H9 (cell line): Measurements from ENCODE around the gene SLC6A8. TPM values are rescaled to one million over a fixed set of nuclear protein-coding genes. Genes with fewer than 3 reads are reported as not detected.

Experiments
- DNase-seq: peaks from one replicate; pipeline ENCODE4 v3.0.0-alpha.2; 2017
- H2AFZ ChIP-seq: one replicate; pipeline ENCODE4 v1.6.1; 2013; ENCODE audit warnings: mild to moderate bottlenecking, low read length, control low read depth, moderate library complexity
- H2AK5ac ChIP-seq: 2 replicates; pipeline ENCODE4 v1.6.1; 2013; ENCODE audit warnings: low read length, control low read depth, mixed read lengths; ENCODE audit not compliant: insufficient read length
- H2BK120ac ChIP-seq: one replicate; pipeline ENCODE4 v1.6.1; 2013; ENCODE audit warnings: low read depth, mild to moderate bottlenecking, low read length, control low read depth, inconsistent platforms; ENCODE audit not compliant: poor library complexity, severe bottlenecking
- H2BK12ac ChIP-seq: 2 replicates; pipeline ENCODE4 v1.6.1; 2013; ENCODE audit warnings: low read length, control low read depth, mixed read lengths, low read depth; ENCODE audit not compliant: insufficient read length
- H2BK15ac ChIP-seq: 2 replicates; pipeline ENCODE4 v1.6.1; 2013; ENCODE audit warnings: low read depth, low read length, control low read depth
- H2BK20ac ChIP-seq: one replicate; pipeline ENCODE4 v1.6.1; 2013; ENCODE audit warnings: low read depth, mild to moderate bottlenecking, low read length, control low read depth, inconsistent platforms; ENCODE audit not compliant: poor library complexity, severe bottlenecking
- H2BK5ac ChIP-seq: 2 replicates; pipeline ENCODE4 v1.6.1; 2013; ENCODE audit warnings: low read length, control low read depth, mixed read lengths; ENCODE audit not compliant: insufficient read length
- H3K14ac ChIP-seq: 2 replicates; pipeline ENCODE4 v1.6.1; 2013; ENCODE audit warnings: low read length, control low read depth; ENCODE audit not compliant: insufficient read depth
- H3K18ac ChIP-seq: 2 replicates; pipeline ENCODE4 v1.6.1; 2013; ENCODE audit warnings: low read depth, mild to moderate bottlenecking, mixed read lengths, low read length, control low read depth; ENCODE audit not compliant: insufficient read length
- H3K23ac ChIP-seq: 2 replicates; pipeline ENCODE4 v1.6.1; 2013; ENCODE audit warnings: low read length, control low read depth, mixed read lengths, low read depth; ENCODE audit not compliant: insufficient read length
- H3K23me2 ChIP-seq: 2 replicates; pipeline ENCODE4 v1.6.1; 2013; ENCODE audit warnings: low read depth, mild to moderate bottlenecking, mixed read lengths, low read length, control low read depth; ENCODE audit not compliant: insufficient read length, poor library complexity, severe bottlenecking
- H3K27ac ChIP-seq: 2 replicates; pipeline ENCODE4 v1.5.1; 2013; ENCODE audit warnings: low read length, control low read depth, mixed read lengths, low read depth; ENCODE audit not compliant: insufficient read length
- H3K27me3 ChIP-seq: 2 replicates; pipeline ENCODE4 v1.6.1; 2013; ENCODE audit warnings: low read length, control low read depth, inconsistent platforms; ENCODE audit not compliant: insufficient read depth
- H3K4ac ChIP-seq: 2 replicates; pipeline ENCODE4 v1.6.1; 2013; ENCODE audit warnings: low read depth, mild to moderate bottlenecking, control low read depth, inconsistent platforms, low read length, moderate library complexity
- H3K4me1 ChIP-seq: 2 replicates; pipeline ENCODE4 v1.6.1; 2013; ENCODE audit warnings: low read length, control low read depth, inconsistent platforms; ENCODE audit not compliant: insufficient read depth
- H3K4me2 ChIP-seq: 2 replicates; pipeline ENCODE4 v1.6.1; 2013; ENCODE audit warnings: low read length, control low read depth, mixed read lengths; ENCODE audit not compliant: insufficient read length, insufficient read depth
- H3K56ac ChIP-seq: 2 replicates; pipeline ENCODE4 v1.6.1; 2013; ENCODE audit warnings: low read depth, mild to moderate bottlenecking, mixed read lengths, low read length, control low read depth; ENCODE audit not compliant: insufficient read length
- H3K79me1 ChIP-seq: 2 replicates; pipeline ENCODE4 v1.6.1; 2013; ENCODE audit warnings: low read depth, mild to moderate bottlenecking, moderate library complexity, low read length, control low read depth, inconsistent platforms; ENCODE audit not compliant: insufficient read depth, poor library complexity, severe bottlenecking
- H3K79me2 ChIP-seq: 2 replicates; pipeline ENCODE4 v1.6.1; 2013; ENCODE audit warnings: low read length, control low read depth, inconsistent platforms; ENCODE audit not compliant: insufficient read depth
- H3K9ac ChIP-seq: 2 replicates; pipeline ENCODE4 v1.6.1; 2013; ENCODE audit warnings: low read length, control low read depth, mixed read lengths; ENCODE audit not compliant: insufficient read length; ENCODE audit errors: extremely low read depth
- H3K9me3 ChIP-seq: one replicate; pipeline ENCODE4 v1.6.1; 2013; ENCODE audit warnings: low read depth, low read length, inconsistent platforms; ENCODE audit not compliant: control insufficient read depth
- H3T11ph ChIP-seq: one replicate; pipeline ENCODE4 v1.6.1; 2013; ENCODE audit warnings: mild to moderate bottlenecking, low read length, control low read depth, inconsistent platforms
- H4K20me1 ChIP-seq: one replicate; pipeline ENCODE4 v1.6.1; 2013; ENCODE audit not compliant: control insufficient read depth, insufficient read length, insufficient read depth
- H4K5ac ChIP-seq: 2 replicates; pipeline ENCODE4 v1.6.1; 2013; ENCODE audit warnings: low read depth, mild to moderate bottlenecking, mixed read lengths, low read length, control low read depth; ENCODE audit not compliant: insufficient read length
- H4K8ac ChIP-seq: replicated peaks from 2 replicates; pipeline ENCODE4 v1.6.1; 2013; ENCODE audit warnings: low read length, control low read depth, mixed read lengths, low read depth; ENCODE audit not compliant: insufficient read length
- H4K91ac ChIP-seq: 2 replicates; pipeline ENCODE4 v1.6.1; 2013; ENCODE audit warnings: low read depth, mild to moderate bottlenecking, moderate library complexity, mixed read lengths, low read length, control low read depth; ENCODE audit not compliant: insufficient read length
- H3K27ac Mint-ChIP-seq, 3 experiments: 2 replicates in 2 of 3; 3 replicates in 1 of 3; pipeline ENCODE4 v1.8.0; 2020 to 2021; ENCODE audit warnings: mixed read lengths in 3 of 3, mild to moderate bottlenecking in 1 of 3, moderate library complexity in 1 of 3
- H3K27me3 Mint-ChIP-seq: 2 replicates; pipeline ENCODE4 v1.8.0; 2021; ENCODE audit warnings: low read depth, mild to moderate bottlenecking, moderate library complexity, mixed read lengths
- H3K36me3 Mint-ChIP-seq, 3 experiments: 2 replicates in 2 of 3; 3 replicates in 1 of 3; pipeline ENCODE4 v1.8.0; 2020 to 2021; ENCODE audit warnings: low read depth in 3 of 3, mixed read lengths in 3 of 3; ENCODE audit not compliant: insufficient read depth in 1 of 3
- H3K4me1 Mint-ChIP-seq, 2 experiments: 2 replicates each; pipeline ENCODE4 v1.8.0; 2020; ENCODE audit warnings: mixed read lengths in 2 of 2
- H3K4me3 Mint-ChIP-seq, 2 experiments: 2 replicates in 1 of 2; 3 replicates in 1 of 2; pipeline ENCODE4 v1.8.0; 2020 to 2021; ENCODE audit warnings: mild to moderate bottlenecking in 2 of 2, mixed read lengths in 2 of 2, moderate library complexity in 1 of 2
- H3K9me3 Mint-ChIP-seq, 2 experiments: 2 replicates in 1 of 2; 3 replicates in 1 of 2; pipeline ENCODE4 v1.8.0; 2020; ENCODE audit warnings: mild to moderate bottlenecking in 2 of 2, mixed read lengths in 2 of 2, moderate library complexity in 1 of 2
- WGBS: extraction: QIAGEN DNeasy Blood & Tissue Kit; methylation state at CpG from one replicate; pipeline ENCODE4 v1.1.7; 2013; ENCODE audit warnings: missing lambda C conversion rate, low lambda C conversion rate, mixed read lengths; ENCODE audit not compliant: insufficient read length; ENCODE audit errors: extremely low coverage; 5-methylcytosine and 5-hydroxymethylcytosine counted together
- total RNA-seq: library from RNA; stranded (reverse); gene quantifications from 2 replicates; pipeline ENCODE4 v1.2.1, GENCODE V29; 2021
- TF ChIP-seq, protein P1 (sequence below): fragments of 200-600 bp; sonication (generic); conservative IDR thresholded peaks from 3 replicates; pipeline ENCODE4 v1.8.0; 2021; ENCODE audit warnings: antibody characterized with exemption, mild to moderate bottlenecking

Gene SLC6A8
- total RNA-seq, 1 experiment from 2014 or later, result 229 TPM

DNA sequence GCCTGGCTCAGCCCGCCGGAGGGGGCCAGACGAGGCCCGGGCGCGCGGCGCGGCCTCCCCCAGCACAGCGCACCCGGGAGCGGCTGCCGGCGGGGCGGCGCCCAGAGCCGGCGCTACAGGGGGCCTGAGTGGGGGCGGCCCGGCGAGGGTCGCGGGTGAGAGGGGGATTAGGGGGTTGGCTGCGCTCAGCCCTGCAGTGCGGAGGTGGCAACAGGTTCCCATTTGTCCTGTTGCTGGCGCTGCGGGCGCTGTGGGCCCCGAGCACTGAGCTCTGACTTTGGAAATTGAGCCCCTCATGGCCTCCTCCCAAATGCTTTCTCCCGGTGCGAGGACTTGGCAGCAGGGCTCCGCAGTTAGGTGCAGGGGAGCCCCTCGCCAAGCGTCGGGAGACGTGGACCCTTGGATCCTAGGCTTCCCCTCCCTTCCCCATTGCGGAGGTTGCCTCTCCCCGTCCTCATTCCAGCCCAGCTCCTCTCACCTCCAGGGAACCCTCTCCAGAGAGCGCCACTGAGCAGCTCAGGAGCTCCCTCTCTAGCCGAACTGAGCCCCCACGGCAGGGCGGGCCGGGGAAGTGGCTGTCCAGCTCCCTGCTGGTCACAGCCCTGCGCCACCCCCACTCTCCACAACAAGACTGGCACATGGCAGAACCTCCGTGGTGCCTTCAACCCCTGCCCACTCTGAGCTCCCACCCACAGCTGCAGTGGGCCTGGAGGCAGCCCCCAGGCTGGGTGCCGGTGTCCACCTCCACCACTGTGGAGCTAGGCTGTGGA is 43.2 kb upstream of the SLC6A8 start:
- Histone ChIP-seq H4K5ac (no peak overlapping the region), H4K20me1 (no peaks in the 10 kb centered on the region), H2BK12ac (no peak overlapping the region), H3K4me2 (peak overlapping the region; percentile 39), H3K18ac (no peak overlapping the region), H3K23me2 (peaks cover 11% of the 10 kb centered on the region), H3K23ac (no peak overlapping the region), H3K56ac (no peak overlapping the region), H4K8ac (no peak overlapping the region), H2AFZ (no peak overlapping the region), H2BK15ac (no peak overlapping the region), H3K14ac (no peak overlapping the region), H3K4ac (no peak overlapping the region), H2BK120ac (no peak overlapping the region), H3K9me3 (peaks cover 37% of the 10 kb centered on the region), H3K79me2 (no peaks in the 10 kb centered on the region), H3K79me1 (no peaks in the 10 kb centered on the region), H2BK20ac (no peak overlapping the region), H3K4me1 (no peaks in the 10 kb centered on the region; the same call in 1 of the 2 replicates), H2AK5ac (no peak overlapping the region), H2BK5ac (no peak overlapping the region), H3T11ph (no peak overlapping the region), H3K27me3 (peaks cover 58% of the 10 kb centered on the region), H3K9ac (no peak overlapping the region), H3K27ac (no peak overlapping the region), H4K91ac (no peak overlapping the region)
- Mint-ChIP-seq H3K27me3 (peaks cover 81% of the 10 kb centered on the region), H3K36me3 (peaks cover 0 to 7% (median 2%) of the 10 kb centered on the region in 3 experiments; a peak in 3 of 7 replicates), H3K9me3 (peaks cover 42 to 61% of the 10 kb centered on the region in 2 experiments), H3K27ac (no peak overlapping the region; a peak in 1 of 7 replicates), H3K4me3 (peak overlapping the region; percentile 39 to 76), H3K4me1 (peaks cover 8 to 12% of the 10 kb centered on the region in 2 experiments)
- DNase-seq, result peak; percentile 43
- TF ChIP-seq, protein P1, sequence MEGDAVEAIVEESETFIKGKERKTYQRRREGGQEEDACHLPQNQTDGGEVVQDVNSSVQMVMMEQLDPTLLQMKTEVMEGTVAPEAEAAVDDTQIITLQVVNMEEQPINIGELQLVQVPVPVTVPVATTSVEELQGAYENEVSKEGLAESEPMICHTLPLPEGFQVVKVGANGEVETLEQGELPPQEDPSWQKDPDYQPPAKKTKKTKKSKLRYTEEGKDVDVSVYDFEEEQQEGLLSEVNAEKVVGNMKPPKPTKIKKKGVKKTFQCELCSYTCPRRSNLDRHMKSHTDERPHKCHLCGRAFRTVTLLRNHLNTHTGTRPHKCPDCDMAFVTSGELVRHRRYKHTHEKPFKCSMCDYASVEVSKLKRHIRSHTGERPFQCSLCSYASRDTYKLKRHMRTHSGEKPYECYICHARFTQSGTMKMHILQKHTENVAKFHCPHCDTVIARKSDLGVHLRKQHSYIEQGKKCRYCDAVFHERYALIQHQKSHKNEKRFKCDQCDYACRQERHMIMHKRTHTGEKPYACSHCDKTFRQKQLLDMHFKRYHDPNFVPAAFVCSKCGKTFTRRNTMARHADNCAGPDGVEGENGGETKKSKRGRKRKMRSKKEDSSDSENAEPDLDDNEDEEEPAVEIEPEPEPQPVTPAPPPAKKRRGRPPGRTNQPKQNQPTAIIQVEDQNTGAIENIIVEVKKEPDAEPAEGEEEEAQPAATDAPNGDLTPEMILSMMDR, result peak; percentile 27; the same call in 2 of the 3 replicates
- no CpG with 5 or more reads among the region's 46 CpGs for WGBS
